ENCODE results near the gene MCHR1.

DNA sequence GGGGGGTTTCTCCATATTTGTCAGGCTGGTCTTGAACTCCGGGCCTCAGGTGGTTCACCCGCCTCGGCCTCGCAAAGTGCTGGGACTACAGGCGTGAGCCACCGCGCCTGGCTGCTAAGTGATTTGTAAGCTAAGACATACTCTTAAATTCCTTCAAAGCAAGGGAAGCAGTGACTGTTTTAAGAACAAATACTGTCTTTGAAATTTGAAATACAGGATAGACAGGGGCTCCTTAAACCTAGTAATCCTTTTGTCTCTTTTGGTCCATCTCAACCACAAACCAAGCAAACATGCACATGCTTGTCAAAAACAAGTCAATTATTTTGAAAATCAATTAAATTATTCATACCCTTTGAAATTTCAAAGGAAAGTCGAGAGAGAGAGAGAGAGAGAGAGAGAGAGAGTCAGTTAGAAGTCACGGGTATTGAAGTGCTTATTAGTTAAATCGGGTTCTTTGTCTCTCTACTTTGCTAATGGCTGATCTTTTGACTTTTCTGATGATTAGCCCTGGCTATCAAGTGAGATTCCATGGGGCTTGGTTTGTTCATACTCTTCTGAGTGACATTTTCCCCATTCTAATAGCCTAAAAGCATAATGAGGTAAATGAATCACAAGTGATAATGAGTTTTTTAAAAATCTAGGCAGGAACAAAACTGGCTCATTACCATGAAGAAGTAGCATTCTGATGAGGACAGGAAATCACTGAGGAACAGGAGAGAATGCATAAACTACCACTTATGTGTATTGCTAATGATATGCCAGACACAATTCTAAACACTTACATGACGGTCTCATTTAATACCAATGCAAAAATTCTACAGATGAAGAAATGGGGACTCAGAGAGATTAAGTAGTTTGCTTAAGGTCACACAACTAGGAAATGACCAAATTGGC, 48.0 kb downstream of the MCHR1 start:
- TF ChIP-seq, protein P1, sequence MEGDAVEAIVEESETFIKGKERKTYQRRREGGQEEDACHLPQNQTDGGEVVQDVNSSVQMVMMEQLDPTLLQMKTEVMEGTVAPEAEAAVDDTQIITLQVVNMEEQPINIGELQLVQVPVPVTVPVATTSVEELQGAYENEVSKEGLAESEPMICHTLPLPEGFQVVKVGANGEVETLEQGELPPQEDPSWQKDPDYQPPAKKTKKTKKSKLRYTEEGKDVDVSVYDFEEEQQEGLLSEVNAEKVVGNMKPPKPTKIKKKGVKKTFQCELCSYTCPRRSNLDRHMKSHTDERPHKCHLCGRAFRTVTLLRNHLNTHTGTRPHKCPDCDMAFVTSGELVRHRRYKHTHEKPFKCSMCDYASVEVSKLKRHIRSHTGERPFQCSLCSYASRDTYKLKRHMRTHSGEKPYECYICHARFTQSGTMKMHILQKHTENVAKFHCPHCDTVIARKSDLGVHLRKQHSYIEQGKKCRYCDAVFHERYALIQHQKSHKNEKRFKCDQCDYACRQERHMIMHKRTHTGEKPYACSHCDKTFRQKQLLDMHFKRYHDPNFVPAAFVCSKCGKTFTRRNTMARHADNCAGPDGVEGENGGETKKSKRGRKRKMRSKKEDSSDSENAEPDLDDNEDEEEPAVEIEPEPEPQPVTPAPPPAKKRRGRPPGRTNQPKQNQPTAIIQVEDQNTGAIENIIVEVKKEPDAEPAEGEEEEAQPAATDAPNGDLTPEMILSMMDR (IDR thresholded peaks at IDR 0.05): no peak
- no peak for TF ChIP-seq EZH2phosphoT487 (IDR thresholded peaks at IDR 0.05)
- no peak for TF ChIP-seq EZH2 (IDR thresholded peaks at IDR 0.05)
